OCI-LY1 (cell line): Measurements from ENCODE around the gene FBRSL1.

Experiments
- H2AFZ ChIP-seq: fragments of 200-600 bp; sonication (generic), shearing (Covaris generic); 2 replicates; pipeline ENCODE4 v1.6.0; 2014; ENCODE audit warnings: antibody characterized with exemption, mild to moderate bottlenecking, low read length
- H3F3A ChIP-seq: fragments of 200-600 bp; sonication (generic), shearing (Covaris generic); 2 replicates; pipeline ENCODE4 v1.6.0; 2014; ENCODE audit warnings: mild to moderate bottlenecking, antibody characterized with exemption, low read length, moderate library complexity; ENCODE audit not compliant: insufficient read depth
- H3K27ac ChIP-seq: fragments of 200-600 bp; sonication (generic); 2 replicates; pipeline ENCODE4 v1.5.1; 2014; ENCODE audit warnings: low read length, mixed run types, mild to moderate bottlenecking, low read depth; ENCODE audit not compliant: poor library complexity, severe bottlenecking
- H3K27me3 ChIP-seq: fragments of 200-600 bp; sonication (generic); 2 replicates; pipeline ENCODE4 v1.6.0; 2014; ENCODE audit warnings: antibody characterized with exemption, mild to moderate bottlenecking, low read length, moderate library complexity; ENCODE audit not compliant: insufficient read depth
- H3K36me3 ChIP-seq: fragments of 200-600 bp; sonication (generic); 2 replicates; pipeline ENCODE4 v1.6.1; 2014; ENCODE audit warnings: mild to moderate bottlenecking, antibody characterized with exemption, low read length, moderate library complexity, mixed read lengths; ENCODE audit not compliant: insufficient read depth
- H3K4me1 ChIP-seq: fragments of 200-600 bp; sonication (generic); 2 replicates; pipeline ENCODE4 v1.5.1; 2014; ENCODE audit warnings: mild to moderate bottlenecking, low read length, moderate library complexity; ENCODE audit not compliant: insufficient read depth, severe bottlenecking
- H3K4me2 ChIP-seq: fragments of 200-600 bp; sonication (generic), shearing (Covaris generic); 2 replicates; pipeline ENCODE4 v1.6.1; 2014; ENCODE audit warnings: low read length
- H3K4me3 ChIP-seq: fragments of 200-600 bp; sonication (generic); 2 replicates; pipeline ENCODE4 v1.5.1; 2014; ENCODE audit warnings: low read length, low read depth, mild to moderate bottlenecking, mixed read lengths; ENCODE audit not compliant: poor library complexity, severe bottlenecking
- H3K79me2 ChIP-seq: fragments of 200-600 bp; shearing (Covaris generic); 2 replicates; pipeline ENCODE4 v1.6.1; 2016; ENCODE audit warnings: mixed run types, low read length, mixed read lengths; ENCODE audit not compliant: insufficient read depth
- H3K9ac ChIP-seq: fragments of 200-600 bp; sonication (generic), shearing (Covaris generic); 2 replicates; pipeline ENCODE4 v1.6.1; 2014; ENCODE audit warnings: mild to moderate bottlenecking, low read length, mixed read lengths
- H3K9me2 ChIP-seq: fragments of 200-600 bp; sonication (generic), shearing (Covaris generic); 2 replicates; pipeline ENCODE4 v1.6.1; 2014; ENCODE audit warnings: low read depth, mild to moderate bottlenecking, low read length, mixed read lengths
- H3K9me3 ChIP-seq: fragments of 200-600 bp; shearing (Covaris generic); 2 replicates; pipeline ENCODE4 v1.6.1; 2014; ENCODE audit warnings: low read length, mixed read lengths
- H4K20me1 ChIP-seq: fragments of 200-600 bp; sonication (generic), shearing (Covaris generic); 2 replicates; pipeline ENCODE4 v1.6.0; 2016; ENCODE audit warnings: mild to moderate bottlenecking, low read length; ENCODE audit not compliant: insufficient read depth
- EZH2 ChIP-seq: fragments of 200-600 bp; sonication (generic), shearing (Covaris generic); IDR thresholded peaks from 2 replicates; pipeline ENCODE4 v1.8.0; 2017; ENCODE audit warnings: borderline replicate concordance, mixed run types, mild to moderate bottlenecking, antibody characterized with exemption, low read length, moderate library complexity, mixed read lengths
- TF ChIP-seq, protein P1 (sequence below): fragments of 200-600 bp; sonication (generic), shearing (Covaris generic); IDR thresholded peaks from 2 replicates; pipeline ENCODE4 v1.5.1; 2017; ENCODE audit warnings: mild to moderate bottlenecking, antibody characterized with exemption, low read length, moderate library complexity, mixed read lengths

The FBRSL1 gene

GRCh38 chr12:132495629-132496357, 5.8 kb downstream of the FBRSL1 start:
- Histone ChIP-seq H3K27ac (no peak overlapping the region), H3F3A (no peaks in the 10 kb centered on the region), H3K4me2 (no peak overlapping the region), H3K9me3 (no peaks in the 10 kb centered on the region), H3K4me1 (peaks cover 16% of the 10 kb centered on the region), H4K20me1 (no peaks in the 10 kb centered on the region), H3K79me2 (no peaks in the 10 kb centered on the region), H3K4me3 (no peak overlapping the region), H3K36me3 (no peaks in the 10 kb centered on the region; the same call in 1 of the 2 replicates), H2AFZ (no peak overlapping the region), H3K27me3 (0 out of 2 replicates have a peak, but pooled peaks cover 7% of the 10 kb centered on the region), H3K9ac (no peak overlapping the region), H3K9me2 (no peaks in the 10 kb centered on the region)
- no peak for TF ChIP-seq EZH2
- TF ChIP-seq, protein P1, sequence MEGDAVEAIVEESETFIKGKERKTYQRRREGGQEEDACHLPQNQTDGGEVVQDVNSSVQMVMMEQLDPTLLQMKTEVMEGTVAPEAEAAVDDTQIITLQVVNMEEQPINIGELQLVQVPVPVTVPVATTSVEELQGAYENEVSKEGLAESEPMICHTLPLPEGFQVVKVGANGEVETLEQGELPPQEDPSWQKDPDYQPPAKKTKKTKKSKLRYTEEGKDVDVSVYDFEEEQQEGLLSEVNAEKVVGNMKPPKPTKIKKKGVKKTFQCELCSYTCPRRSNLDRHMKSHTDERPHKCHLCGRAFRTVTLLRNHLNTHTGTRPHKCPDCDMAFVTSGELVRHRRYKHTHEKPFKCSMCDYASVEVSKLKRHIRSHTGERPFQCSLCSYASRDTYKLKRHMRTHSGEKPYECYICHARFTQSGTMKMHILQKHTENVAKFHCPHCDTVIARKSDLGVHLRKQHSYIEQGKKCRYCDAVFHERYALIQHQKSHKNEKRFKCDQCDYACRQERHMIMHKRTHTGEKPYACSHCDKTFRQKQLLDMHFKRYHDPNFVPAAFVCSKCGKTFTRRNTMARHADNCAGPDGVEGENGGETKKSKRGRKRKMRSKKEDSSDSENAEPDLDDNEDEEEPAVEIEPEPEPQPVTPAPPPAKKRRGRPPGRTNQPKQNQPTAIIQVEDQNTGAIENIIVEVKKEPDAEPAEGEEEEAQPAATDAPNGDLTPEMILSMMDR = no peak

- Histone ChIP-seq H3K9me3 (no peaks in the 10 kb centered on the region), H3K27me3 (0 out of 2 replicates have a peak, but pooled peaks cover 7% of the 10 kb centered on the region), H3K4me3 (no peak overlapping the region), H3K36me3 (no peaks in the 10 kb centered on the region; the same call in 1 of the 2 replicates), H3K27ac (no peak overlapping the region), H4K20me1 (no peaks in the 10 kb centered on the region), H3K9me2 (no peaks in the 10 kb centered on the region), H2AFZ (no peak overlapping the region), H3K79me2 (no peaks in the 10 kb centered on the region), H3K9ac (no peak overlapping the region), H3K4me2 (no peak overlapping the region), H3F3A (no peaks in the 10 kb centered on the region), H3K4me1 (peaks cover 10% of the 10 kb centered on the region)
- TF ChIP-seq, protein P1 = no peak
- TF ChIP-seq EZH2 = no peak
Measured at GRCh38 chr12:132496358-132496669, 6.4 kb downstream of the FBRSL1 start.

DNA sequence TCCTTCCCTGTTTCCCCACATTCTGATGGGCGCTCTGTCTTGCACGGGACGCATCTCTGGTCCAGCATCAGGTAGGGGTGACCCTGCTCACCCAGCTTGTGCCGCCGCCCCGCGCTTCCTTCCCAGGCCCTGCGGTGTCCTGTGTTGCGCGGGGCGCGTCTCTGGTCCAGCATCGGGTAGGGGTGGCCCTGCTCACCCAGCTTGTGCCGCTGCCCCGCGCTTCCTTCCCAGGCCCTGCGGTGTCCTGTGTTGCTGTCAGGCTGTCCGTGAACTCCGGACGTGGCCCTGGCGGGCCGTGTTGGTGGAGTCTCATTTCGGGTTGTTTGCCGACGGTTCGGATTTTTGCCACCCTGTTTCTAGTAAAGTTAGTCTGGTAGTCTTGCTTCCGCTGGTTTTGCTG, 6.8 kb downstream of the FBRSL1 start:
- H3K9me3 ChIP-seq = no peaks in the 10 kb centered on the region
- H3F3A ChIP-seq = no peaks in the 10 kb centered on the region
- H3K36me3 ChIP-seq = no peaks in the 10 kb centered on the region; the same call in 1 of the 2 replicates
- no peaks in the 10 kb centered on the region for H4K20me1 ChIP-seq
- H3K27me3 ChIP-seq = 0 out of 2 replicates have a peak, but pooled peaks cover 7% of the 10 kb centered on the region
- H3K4me1 ChIP-seq = peaks cover 6% of the 10 kb centered on the region
- H3K9me2 ChIP-seq = no peaks in the 10 kb centered on the region
- H3K9ac ChIP-seq = no peak overlapping the region
- TF ChIP-seq, protein P1 = no peak
- TF ChIP-seq EZH2 = no peak
- H3K79me2 ChIP-seq = no peaks in the 10 kb centered on the region
- H2AFZ ChIP-seq = no peak overlapping the region
- no peak overlapping the region for H3K27ac ChIP-seq
- H3K4me2 ChIP-seq = no peak overlapping the region
- no peak overlapping the region for H3K4me3 ChIP-seq
